Measurements from ENCODE around the gene INAFM2. TPM values are rescaled to one million over a fixed set of nuclear protein-coding genes. Genes with fewer than 3 reads are reported as not detected.

INAFM2 gene
- total RNA-seq, 1 donor from 2014 or later, result 80.6 TPM

DNA sequence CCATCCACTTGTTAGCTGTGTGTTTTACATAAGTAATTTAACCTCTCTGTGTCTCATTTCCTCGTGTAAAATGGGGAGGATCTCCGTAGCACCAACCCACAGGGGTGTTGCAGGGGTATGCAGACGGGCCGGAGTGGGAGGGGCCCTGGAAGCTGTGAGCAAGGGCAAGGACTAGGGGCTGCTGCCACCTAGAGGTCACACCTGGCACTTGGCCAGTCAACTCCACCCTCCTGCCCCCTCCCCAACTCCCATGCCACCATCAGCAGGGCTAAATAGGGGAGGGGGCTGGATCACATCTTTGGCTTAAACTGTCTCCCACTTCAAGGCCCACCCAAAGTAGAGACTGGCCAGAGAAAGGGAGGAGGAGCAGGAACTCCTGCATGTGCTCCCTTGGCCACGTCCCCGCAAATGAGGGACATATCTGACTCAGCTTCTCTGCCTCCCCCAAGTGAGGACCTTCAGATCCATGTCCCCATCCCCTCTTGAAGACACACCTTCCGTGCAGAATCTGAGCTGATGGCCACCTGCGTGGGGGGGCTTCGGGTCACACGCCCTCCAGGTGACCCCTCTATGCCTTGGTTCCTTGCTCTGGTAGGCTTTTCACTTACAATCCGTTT lies 14.7 kb downstream of the INAFM2 start:
- H3K4me3 Mint-ChIP-seq (ENCODE audit: unreplicated experiment), result peak overlapping the region; percentile 73
- H3K27ac Mint-ChIP-seq (ENCODE audit: unreplicated experiment), result peak overlapping the region; percentile 100
- peak; percentile 97 for TF ChIP-seq CTCF (IDR thresholded peaks at IDR 0.05)
- no peaks in the 10 kb centered on the region for H3K27me3 Mint-ChIP-seq (ENCODE audit: low read depth)
- peaks cover 96% of the 10 kb centered on the region for H3K4me1 Mint-ChIP-seq (ENCODE audit: low read depth)
- H3K9me3 Mint-ChIP-seq (ENCODE audit: low read depth), result no peaks in the 10 kb centered on the region
- H3K36me3 Mint-ChIP-seq (ENCODE audit: low read depth), result peaks cover 3% of the 10 kb centered on the region
- no peak for DNase-seq (ENCODE audit: low spot score)

DNA sequence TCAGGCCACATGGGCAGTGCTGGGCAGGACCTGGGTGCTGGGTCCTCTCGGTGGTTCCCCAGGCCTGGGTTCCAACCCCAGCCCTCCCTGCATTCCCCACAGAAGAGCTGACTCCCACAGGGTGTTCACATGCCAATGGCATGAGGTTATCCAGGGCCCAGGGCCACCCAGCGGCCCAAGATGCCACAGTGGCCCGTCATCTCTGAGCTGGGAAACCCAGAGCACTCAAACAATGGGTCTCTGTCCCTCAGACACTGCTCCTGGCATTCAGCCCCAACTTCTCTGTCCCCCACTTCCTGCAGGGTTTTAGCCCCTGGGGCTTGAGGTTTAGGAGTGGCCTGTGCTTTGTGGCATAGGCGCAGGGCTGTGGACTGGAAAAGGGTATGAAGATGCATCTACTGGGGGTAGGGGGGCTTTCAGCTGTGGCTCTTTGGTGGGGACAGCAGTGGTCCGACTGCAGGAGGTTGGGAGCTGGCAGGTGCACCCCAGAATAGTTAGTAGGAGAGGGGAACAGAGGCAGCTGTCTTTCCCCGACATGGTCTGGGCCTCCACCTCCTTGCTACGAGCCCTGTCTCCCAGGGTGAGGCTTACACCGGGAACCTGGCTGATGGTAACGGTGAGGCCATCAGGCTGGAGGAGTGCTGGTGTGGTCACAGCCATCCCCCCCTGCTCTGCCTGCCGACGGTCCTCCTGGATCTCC lies 15.6 kb downstream of the INAFM2 start:
- TF ChIP-seq CTCF (IDR thresholded peaks at IDR 0.05), result no peak
- no peaks in the 10 kb centered on the region for H3K9me3 Mint-ChIP-seq (ENCODE audit: low read depth)
- no peak for DNase-seq (ENCODE audit: low spot score)
- peak overlapping the region; percentile 100 for H3K27ac Mint-ChIP-seq (ENCODE audit: unreplicated experiment)
- peak overlapping the region; percentile 73 for H3K4me3 Mint-ChIP-seq (ENCODE audit: unreplicated experiment)
- peaks cover 3% of the 10 kb centered on the region for H3K36me3 Mint-ChIP-seq (ENCODE audit: low read depth)
- no peaks in the 10 kb centered on the region for H3K27me3 Mint-ChIP-seq (ENCODE audit: low read depth)
- H3K4me1 Mint-ChIP-seq (ENCODE audit: low read depth), result peaks cover 96% of the 10 kb centered on the region

- no peak for DNase-seq (ENCODE audit: low spot score)
- H3K4me1 Mint-ChIP-seq (ENCODE audit: low read depth), result peaks cover 96% of the 10 kb centered on the region
- peak; percentile 75 for TF ChIP-seq CTCF (IDR thresholded peaks at IDR 0.05)
- no peaks in the 10 kb centered on the region for H3K27me3 Mint-ChIP-seq (ENCODE audit: low read depth)
- H3K36me3 Mint-ChIP-seq (ENCODE audit: low read depth), result peaks cover 3% of the 10 kb centered on the region
- peak overlapping the region; percentile 73 for H3K4me3 Mint-ChIP-seq (ENCODE audit: unreplicated experiment)
- H3K9me3 Mint-ChIP-seq (ENCODE audit: low read depth), result no peaks in the 10 kb centered on the region
- H3K27ac Mint-ChIP-seq (ENCODE audit: unreplicated experiment), result peak overlapping the region; percentile 100
These were observed 16.1 kb downstream of the INAFM2 start for GRCh38 chr15:40339621-40339945.

DNA sequence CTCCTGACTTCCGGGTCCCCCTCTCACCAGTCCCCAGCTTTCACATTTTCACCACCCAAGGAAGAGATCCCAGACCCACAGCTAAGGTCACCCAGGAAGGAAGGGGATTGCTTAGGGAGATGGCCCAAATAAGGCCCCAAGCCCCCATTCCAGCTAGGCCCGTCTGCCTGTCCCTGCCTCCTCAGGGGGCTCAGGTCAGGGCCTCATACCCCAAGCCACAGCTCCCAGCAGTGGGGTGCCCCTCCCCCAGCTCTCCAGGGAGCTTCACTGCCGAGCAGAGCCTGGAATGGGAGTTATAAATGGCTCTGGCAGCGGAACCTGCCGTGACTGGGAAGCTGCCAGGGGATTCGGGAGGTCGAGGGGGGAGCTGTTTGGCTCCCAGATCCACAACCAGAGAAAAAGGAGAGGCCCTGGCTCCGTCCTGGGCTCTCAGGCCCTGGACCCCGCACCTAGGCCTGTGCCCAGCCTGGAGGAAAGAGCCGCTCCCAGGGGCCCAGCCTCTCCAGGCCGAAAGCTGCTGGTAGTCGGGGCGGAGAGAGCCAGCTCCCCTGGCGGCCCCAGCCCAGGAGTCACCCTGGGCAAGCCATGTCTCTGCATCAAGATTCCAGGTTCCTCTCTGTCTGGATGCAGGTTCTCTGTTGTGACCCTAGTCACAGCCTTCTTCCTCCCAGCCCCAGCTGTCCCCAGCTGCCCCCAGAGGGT lies 16.7 kb downstream of the INAFM2 start:
- TF ChIP-seq CTCF (IDR thresholded peaks at IDR 0.05), result peak; percentile 24
- no peaks in the 10 kb centered on the region for H3K9me3 Mint-ChIP-seq (ENCODE audit: low read depth)
- no peak for DNase-seq (ENCODE audit: low spot score)
- peak overlapping the region; percentile 73 for H3K4me3 Mint-ChIP-seq (ENCODE audit: unreplicated experiment)
- H3K27me3 Mint-ChIP-seq (ENCODE audit: low read depth), result no peaks in the 10 kb centered on the region
- peaks cover 3% of the 10 kb centered on the region for H3K36me3 Mint-ChIP-seq (ENCODE audit: low read depth)
- H3K4me1 Mint-ChIP-seq (ENCODE audit: low read depth), result peaks cover 92% of the 10 kb centered on the region
- H3K27ac Mint-ChIP-seq (ENCODE audit: unreplicated experiment), result peak overlapping the region; percentile 100

GRCh38 chr15:40340740-40341400 lies 17.4 kb downstream of the INAFM2 start, which contains the start of gene CCDC9B:
CCDC9B (minus strand) TSS chr15:40340939; CDS start chr15:40340819, 120 bp downstream.
- peak within 1 kb of the TSS; percentile 100 for H3K27ac Mint-ChIP-seq (ENCODE audit: unreplicated experiment)
- peaks cover 85% of the 10 kb centered on the region for H3K4me1 Mint-ChIP-seq (ENCODE audit: low read depth)
- peak; percentile 97 for DNase-seq (ENCODE audit: low spot score)
- no peaks in the 10 kb centered on the region for H3K9me3 Mint-ChIP-seq (ENCODE audit: low read depth)
- no peak for TF ChIP-seq CTCF (IDR thresholded peaks at IDR 0.05)
- no peaks in the 10 kb centered on the region for H3K27me3 Mint-ChIP-seq (ENCODE audit: low read depth)
- H3K36me3 Mint-ChIP-seq (ENCODE audit: low read depth), result peaks cover 3% of the 10 kb centered on the region
- H3K4me3 Mint-ChIP-seq (ENCODE audit: unreplicated experiment), result peak within 1 kb of the TSS; percentile 73
